OCI-LY7 (cell line): Measurements from ENCODE around the gene QRFP.

Experiments used
- EZH2phosphoT487 ChIP-seq: fragments of 200-600 bp; sonication (generic); IDR thresholded peaks from 2 replicates; pipeline ENCODE4 v1.6.1; 2018; ENCODE audit warnings: low read depth, borderline replicate concordance, mild to moderate bottlenecking, mixed run types, antibody characterized with exemption, low read length, moderate library complexity, mixed read lengths
- TF ChIP-seq, protein P1 (sequence below): fragments of 200-600 bp; sonication (generic); conservative IDR thresholded peaks from 2 replicates; pipeline ENCODE4 v1.5.1; 2014; ENCODE audit warnings: mild to moderate bottlenecking, antibody characterized with exemption, low read length, moderate library complexity, mixed read lengths

DNA sequence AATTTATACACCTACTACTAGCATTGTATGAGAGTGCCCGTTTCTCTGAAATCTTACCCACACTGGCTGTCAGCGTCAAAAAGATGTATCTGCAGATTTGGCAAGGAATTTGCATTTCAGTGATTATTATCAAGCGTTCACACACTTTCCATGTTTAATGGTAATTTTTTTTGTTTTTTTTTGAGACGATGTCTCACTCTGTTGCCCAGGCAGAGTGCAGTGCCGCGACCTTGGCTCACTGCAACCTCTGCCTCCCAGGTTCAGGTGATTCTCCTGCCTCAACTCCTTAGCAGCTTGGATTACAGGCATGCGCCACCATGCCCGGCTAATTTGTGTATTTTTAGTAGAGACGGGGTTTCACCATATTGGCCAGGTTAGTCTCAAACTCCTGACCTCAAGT lies 47.3 kb downstream of the QRFP start:
- TF ChIP-seq, protein P1, sequence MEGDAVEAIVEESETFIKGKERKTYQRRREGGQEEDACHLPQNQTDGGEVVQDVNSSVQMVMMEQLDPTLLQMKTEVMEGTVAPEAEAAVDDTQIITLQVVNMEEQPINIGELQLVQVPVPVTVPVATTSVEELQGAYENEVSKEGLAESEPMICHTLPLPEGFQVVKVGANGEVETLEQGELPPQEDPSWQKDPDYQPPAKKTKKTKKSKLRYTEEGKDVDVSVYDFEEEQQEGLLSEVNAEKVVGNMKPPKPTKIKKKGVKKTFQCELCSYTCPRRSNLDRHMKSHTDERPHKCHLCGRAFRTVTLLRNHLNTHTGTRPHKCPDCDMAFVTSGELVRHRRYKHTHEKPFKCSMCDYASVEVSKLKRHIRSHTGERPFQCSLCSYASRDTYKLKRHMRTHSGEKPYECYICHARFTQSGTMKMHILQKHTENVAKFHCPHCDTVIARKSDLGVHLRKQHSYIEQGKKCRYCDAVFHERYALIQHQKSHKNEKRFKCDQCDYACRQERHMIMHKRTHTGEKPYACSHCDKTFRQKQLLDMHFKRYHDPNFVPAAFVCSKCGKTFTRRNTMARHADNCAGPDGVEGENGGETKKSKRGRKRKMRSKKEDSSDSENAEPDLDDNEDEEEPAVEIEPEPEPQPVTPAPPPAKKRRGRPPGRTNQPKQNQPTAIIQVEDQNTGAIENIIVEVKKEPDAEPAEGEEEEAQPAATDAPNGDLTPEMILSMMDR, result no peak
- no peak for TF ChIP-seq EZH2phosphoT487
